Retinal pigment epithelial cell (primary cell): Measurements from ENCODE around the gene MOCOS.
"Not testable (repeated sequence)": the region's sequence is repeated elsewhere in the genome, so short reads cannot be mapped to it uniquely, and the experiment has no call there.

Experiments used
- DNase-seq: peaks from one replicate; pipeline ENCODE4 v3.0.0-alpha.2; 2010; ENCODE audit warnings: low read depth
- H3K4me3 ChIP-seq: 2 replicates; pipeline ENCODE4 v1.5.1; 2011; ENCODE audit warnings: mild to moderate bottlenecking, low read length, control low read depth, moderate library complexity
- TF ChIP-seq, protein P1 (sequence below): conservative IDR thresholded peaks from 2 replicates; pipeline ENCODE4 v1.5.1; 2011; ENCODE audit warnings: low read depth, low read length, control low read depth, inconsistent platforms

MOCOS gene

DNA sequence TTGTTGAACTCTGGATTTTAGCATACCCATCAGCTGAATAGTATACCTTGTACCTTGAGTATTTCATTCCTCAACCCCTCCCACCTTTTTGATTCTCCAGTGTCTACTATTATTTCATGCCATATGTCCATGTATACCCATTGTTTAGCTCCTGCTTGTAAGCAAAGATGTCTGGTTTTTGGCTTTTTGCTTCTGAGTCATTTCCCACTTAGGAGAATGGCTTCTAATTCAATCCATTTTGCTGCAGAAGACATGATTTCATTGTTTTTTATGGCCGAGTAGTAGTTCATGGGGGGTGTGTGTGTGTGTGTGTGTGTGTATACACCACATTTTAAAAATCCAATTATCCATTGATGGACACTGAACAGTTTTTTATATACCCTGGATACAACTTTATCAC is 24.3 kb upstream of the MOCOS start:
- no peak for DNase-seq
- no peak overlapping the region for H3K4me3 ChIP-seq
- TF ChIP-seq, protein P1, sequence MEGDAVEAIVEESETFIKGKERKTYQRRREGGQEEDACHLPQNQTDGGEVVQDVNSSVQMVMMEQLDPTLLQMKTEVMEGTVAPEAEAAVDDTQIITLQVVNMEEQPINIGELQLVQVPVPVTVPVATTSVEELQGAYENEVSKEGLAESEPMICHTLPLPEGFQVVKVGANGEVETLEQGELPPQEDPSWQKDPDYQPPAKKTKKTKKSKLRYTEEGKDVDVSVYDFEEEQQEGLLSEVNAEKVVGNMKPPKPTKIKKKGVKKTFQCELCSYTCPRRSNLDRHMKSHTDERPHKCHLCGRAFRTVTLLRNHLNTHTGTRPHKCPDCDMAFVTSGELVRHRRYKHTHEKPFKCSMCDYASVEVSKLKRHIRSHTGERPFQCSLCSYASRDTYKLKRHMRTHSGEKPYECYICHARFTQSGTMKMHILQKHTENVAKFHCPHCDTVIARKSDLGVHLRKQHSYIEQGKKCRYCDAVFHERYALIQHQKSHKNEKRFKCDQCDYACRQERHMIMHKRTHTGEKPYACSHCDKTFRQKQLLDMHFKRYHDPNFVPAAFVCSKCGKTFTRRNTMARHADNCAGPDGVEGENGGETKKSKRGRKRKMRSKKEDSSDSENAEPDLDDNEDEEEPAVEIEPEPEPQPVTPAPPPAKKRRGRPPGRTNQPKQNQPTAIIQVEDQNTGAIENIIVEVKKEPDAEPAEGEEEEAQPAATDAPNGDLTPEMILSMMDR = no peak

DNA sequence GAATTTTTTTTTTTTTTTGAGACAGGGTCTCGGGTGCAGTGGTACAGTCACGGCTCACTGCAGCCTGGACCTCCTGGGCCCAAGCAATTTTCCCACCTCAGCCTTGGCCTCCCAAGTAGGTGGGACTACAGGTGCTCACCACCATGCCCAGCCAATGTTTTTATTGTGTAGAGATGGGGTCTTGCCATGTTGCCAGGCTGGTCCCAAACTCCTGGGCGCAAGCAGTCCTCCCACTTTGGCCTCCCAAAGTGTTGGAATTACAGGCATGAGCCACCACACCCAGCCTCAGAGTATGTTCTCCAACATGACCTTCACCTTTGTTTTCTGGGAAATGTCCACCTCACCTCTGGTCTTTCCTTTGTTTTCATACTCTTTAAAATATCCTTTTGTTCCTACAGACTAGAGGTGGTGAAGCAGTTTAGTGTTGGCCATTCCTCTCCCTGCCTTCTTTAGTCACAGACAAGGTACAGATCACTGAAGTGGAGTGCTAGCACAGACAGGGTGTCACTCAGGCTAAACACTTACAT is 19.5 kb upstream of the MOCOS start:
- TF ChIP-seq, protein P1 = no peak

DNA sequence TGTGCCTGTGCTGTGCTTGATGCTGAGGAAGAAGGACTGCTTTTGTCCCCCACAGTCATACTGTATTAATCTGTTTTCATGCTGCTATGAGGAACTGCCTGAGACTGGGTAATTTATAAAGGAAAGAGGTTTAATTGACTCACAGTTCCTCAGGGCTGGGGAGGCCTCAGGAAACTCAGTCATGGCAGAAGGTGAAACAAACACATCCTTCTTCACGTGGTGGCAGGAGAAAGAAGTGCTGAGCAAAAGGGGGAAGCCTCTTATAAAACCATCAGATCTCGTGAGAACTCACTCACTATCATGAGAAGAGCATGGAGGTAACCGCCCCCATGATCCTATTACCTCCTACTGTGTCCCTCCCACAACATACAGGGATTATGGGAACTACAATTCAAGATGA is 19.0 kb upstream of the MOCOS start:
- not testable (repeated sequence) for H3K4me3 ChIP-seq, DNase-seq

More for the DNA sequence above, 19.5 kb upstream of the MOCOS start:
- DNase-seq = no peak
- H3K4me3 ChIP-seq = no peak overlapping the region

DNA sequence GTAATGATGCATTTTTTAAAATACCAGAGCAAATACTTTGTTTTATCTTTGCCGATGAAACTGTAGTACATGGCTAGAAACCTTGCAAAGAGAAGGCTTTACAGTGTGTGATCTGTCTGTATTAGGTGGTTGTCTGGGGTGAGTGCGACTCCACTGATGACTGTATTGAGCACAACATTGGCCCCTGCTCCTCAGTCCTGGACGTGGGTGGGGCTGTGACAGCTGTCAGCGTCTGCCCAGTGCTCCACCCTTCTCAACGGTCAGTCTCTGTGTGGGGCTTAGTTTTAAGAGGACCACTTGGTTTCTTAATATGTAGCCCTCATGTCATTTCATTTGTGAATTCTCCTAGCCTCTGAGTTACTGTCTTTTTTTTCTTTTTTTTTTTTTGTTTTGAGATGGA is 17.4 kb upstream of the MOCOS start:
- TF ChIP-seq, protein P1 = no peak
- no peak for DNase-seq
- H3K4me3 ChIP-seq = no peak overlapping the region

DNA sequence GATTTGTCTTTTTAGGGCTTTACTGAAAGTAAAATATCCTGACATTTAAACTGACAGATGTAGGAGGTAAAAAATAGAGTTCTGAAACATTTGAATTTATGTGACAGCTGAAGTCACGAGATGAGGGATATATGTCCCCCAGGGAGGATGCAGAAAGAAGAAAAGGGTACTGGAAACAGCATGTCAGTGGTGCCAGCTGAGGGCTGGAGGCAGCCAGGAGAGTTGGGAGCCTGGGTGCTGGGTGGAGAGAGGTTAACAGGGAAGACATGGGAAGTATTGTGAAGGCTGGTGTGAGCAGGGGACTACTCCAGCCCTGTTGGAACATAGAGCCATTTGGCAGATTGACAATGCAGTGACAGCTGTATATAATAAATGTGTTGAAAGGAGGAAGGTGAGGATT is 11.8 kb upstream of the MOCOS start:
- no peak overlapping the region for H3K4me3 ChIP-seq
- TF ChIP-seq, protein P1 = no peak
- no peak for DNase-seq

DNA sequence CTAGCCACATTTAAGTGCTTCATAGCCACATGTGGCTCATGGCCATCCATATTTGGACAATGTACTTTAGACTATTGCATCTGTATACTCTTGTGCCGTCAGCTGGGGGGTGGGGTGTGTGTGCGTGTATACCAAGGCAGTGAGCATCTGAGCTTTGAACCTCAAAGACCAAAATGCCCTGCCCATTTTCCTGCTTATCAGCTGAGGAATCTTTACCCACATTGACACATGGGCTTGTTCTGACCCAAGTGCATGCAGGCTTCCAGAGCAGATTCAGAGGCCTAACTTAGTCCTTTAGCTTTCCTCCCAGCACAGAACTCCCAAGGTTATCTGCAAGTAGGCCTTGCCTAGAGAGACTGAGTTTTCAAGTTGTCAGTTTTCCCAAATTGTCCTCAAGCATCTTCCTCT is 11.1 kb upstream of the MOCOS start:
- DNase-seq = no peak
- H3K4me3 ChIP-seq = no peak overlapping the region
- TF ChIP-seq, protein P1 = no peak

DNA sequence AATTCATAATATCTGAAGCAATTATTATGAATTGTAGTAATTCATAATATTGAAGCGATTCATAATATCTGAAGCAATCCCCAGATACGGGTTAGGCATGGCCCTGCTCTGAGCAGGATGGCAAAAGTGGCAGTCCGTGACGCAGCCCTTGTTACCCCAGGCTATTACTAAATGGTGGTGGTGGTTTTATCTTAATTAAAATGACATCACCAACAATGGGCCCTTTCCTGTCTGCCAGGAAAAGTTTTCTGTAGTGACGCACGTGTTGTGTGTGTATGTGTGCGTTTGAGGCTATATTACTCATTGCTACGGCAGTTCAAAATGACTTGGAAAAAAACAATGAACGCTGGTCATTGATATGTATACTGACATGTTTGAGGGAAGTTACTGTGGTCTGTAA is 10.6 kb upstream of the MOCOS start:
- TF ChIP-seq, protein P1 = no peak
- no peak overlapping the region for H3K4me3 ChIP-seq
- DNase-seq = no peak

DNA sequence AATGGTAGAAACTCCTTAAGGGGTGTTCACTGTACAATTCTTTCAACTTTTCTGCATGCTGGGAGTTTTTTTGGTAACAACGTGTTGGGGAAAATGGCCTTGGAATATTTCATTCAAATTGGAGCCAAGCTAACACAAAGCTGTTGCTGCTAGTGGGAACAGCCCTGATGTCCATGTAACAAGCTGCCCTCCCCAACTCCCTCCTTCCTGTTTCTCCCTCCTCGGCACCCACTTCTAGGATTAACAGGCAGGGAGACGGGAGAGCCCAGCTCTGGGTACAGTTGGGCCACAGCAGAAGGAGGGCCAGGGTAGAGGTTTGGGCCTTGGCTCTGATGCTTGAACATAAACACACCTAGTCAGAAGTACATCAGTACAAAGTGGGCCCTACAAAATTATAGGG is 9.4 kb upstream of the MOCOS start:
- DNase-seq = no peak
- no peak overlapping the region for H3K4me3 ChIP-seq
- TF ChIP-seq, protein P1 = no peak
